Measurements from ENCODE around the gene ZNF423.

- no peak for TF ChIP-seq YY1 (IDR thresholded peaks at IDR 0.05; ENCODE audit: insufficient read depth, insufficient read length)
- TF ChIP-seq SUZ12 (IDR thresholded peaks at IDR 0.05; ENCODE audit: extremely low read depth, insufficient read depth, insufficient read length): no peak
- TF ChIP-seq ZNF274 (IDR thresholded peaks at IDR 0.05; ENCODE audit: low read depth, low read length): no peak
Measured at GRCh38 chr16:49788986-49789385, 66.9 kb downstream of the ZNF423 start.
